ENCODE measurements around the gene ARHGAP15.

Gene ARHGAP15

DNA sequence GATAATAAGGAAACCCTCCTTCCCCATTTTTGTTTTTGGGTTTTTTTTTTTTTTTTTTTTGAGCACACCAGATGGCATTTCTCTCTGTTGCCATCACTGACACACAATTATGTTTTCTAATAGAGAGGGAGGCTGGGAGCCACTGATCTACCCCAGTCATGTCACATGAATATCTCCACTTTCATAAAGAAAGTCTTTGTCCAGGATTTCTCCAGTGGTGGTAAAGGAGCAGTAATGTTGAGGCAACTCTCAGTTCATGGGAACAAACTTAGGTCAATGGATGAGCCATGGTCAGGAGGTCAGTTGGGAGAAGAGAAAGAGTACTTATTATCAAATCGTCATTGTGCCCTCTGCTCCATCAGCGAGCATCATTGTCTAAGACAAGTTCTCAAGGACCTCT lies 603.7 kb downstream of the ARHGAP15 start:
- no peak overlapping the region for H3K4me3 ChIP-seq (ENCODE audit: low read depth, low read length)

DNA sequence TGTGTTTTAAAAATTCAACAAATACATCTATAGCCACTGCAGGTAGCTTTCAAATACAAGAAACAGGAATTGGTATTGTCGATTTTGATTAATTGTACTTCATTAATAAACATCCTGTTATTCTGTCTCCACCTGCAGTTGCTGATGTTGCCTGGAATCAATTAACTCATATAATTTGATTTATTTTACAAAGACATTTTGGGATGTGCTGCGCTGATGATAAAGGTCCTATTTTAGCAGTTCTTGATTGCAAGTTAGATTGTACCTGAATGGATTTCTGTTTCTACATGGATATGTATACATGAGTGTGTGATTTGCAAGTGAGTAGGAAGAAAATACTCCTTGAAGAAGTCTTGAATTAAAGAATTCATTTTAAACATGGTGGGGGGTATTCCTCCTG lies 605.3 kb downstream of the ARHGAP15 start:
- H3K4me3 ChIP-seq (ENCODE audit: low read depth, low read length) = no peak overlapping the region

DNA sequence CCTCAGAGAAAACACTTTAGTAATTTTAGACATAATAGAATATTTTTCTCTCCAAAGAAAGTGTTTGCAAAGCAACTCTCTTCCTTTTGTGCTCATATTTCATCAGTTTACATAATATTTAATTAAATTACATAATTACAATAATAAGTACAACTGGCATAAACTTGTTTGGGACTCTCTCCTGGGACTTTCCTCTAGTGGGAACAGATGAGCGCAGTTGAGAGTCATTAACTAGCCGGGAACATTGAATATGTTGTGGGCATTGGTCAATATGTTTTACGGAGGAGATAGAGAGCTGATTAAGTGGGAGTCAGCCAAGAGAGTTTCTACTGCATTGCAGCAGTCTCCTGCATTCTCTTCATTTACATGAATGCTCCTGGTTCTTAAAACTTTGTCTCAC lies 607.7 kb downstream of the ARHGAP15 start:
- H3K4me3 ChIP-seq (ENCODE audit: low read depth, low read length) = no peak overlapping the region

DNA sequence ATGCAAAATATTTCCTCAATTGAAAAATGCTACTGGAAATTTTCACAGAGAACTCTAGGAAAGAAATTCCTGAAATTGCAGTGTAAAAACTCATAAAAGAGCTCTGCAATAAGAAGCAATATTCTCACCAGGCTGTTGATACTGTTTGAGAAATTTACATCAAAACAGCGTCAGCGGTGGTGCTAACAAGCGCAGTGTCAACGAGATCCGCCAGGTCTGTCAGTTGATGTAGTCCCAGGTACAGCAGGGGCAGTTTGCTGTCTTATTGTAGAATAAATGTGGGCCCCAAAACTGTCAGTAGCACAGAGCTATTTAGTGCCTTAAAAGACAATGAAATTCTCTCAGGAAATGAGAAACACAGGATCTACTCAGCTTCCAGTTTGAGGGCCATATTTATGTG lies 611.2 kb downstream of the ARHGAP15 start:
- H3K4me3 ChIP-seq (ENCODE audit: low read depth, low read length) = no peak overlapping the region

DNA sequence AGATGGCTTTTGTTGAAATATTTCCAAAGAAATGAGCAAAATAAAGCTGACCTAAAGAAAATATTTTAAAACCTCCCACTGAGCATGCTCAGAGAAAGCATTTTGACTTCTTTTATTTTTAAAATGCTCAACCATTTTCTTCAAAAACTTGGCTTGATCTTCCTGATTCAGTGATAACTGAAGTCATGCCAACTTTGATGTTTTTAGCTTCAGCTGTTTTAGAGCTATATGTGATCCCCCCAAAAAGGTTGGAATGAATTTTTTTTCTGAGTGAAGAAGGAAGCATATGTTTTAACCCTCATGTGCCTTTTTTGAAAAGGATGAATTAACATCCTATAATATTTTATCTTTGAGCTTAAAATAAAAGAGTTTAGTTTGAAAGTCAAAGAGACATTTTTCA lies 612.0 kb downstream of the ARHGAP15 start:
- H3K4me3 ChIP-seq (ENCODE audit: low read depth, low read length) = no peak overlapping the region

DNA sequence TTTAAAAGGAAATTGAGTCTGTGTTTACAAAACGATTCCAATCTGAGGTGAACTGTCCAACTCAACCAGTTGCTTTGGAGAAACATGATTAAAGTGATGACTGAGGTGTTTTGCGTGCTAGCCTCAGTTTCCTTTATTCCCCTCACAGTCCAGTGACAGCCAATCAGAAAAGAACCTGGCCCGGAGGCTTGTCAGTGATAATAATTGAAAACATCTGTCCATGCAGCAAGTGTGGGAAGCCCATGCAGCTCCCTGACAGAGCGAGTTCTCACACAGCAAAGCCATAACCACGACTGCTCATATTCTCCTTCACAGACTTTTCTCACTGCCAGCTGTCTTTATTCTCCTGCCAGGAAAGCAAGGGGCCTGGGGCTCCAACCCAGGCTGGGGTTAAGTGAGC lies 613.4 kb downstream of the ARHGAP15 start:
- H3K4me3 ChIP-seq (ENCODE audit: low read depth, low read length) = no peak overlapping the region

DNA sequence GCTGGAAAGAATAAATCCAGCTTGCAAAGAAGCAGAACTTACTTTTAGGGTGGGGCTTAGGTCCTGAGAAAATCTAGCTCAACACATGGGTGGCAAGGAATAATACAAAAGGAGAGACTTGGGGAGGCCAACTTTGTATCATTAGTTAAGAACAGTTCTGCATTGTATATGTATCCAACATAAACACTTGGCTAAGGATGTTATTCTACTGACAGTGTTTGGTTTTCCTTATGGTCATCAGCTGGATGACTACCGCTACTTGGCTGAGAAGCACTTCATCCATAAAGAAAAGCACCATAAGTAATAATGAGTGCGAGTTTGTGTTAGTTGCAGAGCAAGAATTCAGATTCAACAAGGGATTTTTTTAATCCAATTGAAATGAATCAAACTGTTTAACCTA lies 614.9 kb downstream of the ARHGAP15 start:
- H3K4me3 ChIP-seq (ENCODE audit: low read depth, low read length) = no peak overlapping the region

DNA sequence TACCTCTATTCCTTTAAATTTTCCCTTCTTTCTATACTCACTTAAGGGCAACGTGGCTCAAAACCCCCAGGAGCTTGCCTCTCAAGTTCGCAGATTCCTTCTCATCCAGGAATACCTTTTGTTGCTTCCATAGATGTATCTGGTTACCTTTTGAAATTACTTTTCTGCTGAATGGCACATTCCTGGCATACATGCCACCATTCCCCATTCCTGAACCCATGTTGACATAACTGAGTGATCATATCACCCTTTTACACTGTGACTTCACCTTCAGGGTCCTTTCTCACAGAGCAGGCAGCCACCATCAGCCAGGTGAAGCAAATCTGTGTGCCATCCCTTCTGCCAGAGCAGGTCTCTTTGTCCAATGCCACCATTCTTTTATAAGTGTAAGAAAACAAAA lies 615.8 kb downstream of the ARHGAP15 start:
- no peak overlapping the region for H3K4me3 ChIP-seq (ENCODE audit: low read depth, low read length)

DNA sequence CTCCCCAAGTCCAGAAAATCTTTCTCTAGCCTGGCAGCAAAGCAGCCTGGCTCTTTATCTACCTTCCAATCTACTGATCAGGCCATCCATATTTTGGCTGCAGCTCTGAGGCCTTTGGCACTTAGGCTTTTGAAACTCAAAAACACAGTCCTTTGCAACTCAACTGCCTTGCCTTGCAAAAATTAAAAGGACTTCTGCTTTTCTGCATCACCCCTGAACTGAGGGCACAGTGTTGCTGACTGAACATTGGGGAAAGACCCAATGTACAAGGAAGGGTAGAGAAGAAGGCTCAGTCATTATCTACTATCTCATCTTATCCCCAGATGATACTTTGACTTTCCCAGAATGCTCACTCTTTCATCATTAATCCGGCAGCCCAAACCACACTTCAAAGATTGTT lies 625.5 kb downstream of the ARHGAP15 start:
- H3K4me3 ChIP-seq (ENCODE audit: low read depth, low read length) = no peak overlapping the region

DNA sequence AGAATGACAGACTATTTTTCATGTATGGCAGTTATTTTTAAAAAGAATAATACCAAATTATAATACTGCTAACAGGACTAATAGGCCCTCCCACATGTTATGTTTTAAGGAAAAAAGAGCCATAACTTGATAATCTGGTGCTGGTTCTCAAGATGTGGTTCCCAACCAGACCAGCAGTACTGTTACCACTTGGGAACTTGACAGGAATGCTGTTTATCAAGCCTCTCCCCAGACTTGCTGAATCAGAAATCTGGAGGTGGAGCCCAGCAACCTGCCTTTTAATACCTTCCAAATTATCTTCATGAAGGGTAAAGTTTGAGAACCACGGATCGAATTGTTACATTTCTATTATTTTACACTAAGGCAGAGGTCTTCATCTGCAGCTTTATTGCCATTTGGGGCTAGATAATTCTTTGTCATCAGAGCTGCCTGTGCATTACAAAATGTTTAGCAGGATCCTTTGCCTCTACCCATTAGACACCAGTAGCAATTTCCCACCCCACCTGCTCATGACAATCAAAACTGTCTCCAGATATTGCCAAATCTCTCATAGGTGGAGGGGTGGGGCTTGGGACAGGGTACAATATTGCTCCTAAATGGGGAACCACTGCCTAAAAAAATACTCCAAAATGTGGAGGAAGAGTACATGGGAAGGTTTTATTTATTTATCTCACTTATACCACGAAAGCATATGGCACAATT lies 629.6 kb downstream of the ARHGAP15 start:
- H3K4me3 ChIP-seq (ENCODE audit: low read depth, low read length) = no peak overlapping the region

DNA sequence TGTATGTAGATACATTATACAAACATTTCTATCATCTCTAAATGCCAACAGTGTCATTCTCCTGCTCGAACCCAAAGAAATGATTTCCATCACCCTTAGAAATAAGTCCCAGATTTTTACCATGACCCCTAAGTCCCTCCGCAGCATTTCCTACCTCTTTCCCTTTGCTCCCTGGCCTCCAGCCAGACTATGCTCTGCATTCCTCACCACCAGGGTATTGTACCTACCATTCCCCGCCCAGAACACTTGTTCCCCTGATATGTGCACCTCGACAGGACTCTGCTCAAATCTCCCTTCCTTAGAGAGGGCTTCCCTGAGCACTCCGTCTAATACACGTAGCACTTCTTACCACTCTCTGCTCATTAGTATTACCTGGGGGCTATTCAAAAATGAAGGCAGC lies 630.2 kb downstream of the ARHGAP15 start:
- no peak overlapping the region for H3K4me3 ChIP-seq (ENCODE audit: low read depth, low read length)

DNA sequence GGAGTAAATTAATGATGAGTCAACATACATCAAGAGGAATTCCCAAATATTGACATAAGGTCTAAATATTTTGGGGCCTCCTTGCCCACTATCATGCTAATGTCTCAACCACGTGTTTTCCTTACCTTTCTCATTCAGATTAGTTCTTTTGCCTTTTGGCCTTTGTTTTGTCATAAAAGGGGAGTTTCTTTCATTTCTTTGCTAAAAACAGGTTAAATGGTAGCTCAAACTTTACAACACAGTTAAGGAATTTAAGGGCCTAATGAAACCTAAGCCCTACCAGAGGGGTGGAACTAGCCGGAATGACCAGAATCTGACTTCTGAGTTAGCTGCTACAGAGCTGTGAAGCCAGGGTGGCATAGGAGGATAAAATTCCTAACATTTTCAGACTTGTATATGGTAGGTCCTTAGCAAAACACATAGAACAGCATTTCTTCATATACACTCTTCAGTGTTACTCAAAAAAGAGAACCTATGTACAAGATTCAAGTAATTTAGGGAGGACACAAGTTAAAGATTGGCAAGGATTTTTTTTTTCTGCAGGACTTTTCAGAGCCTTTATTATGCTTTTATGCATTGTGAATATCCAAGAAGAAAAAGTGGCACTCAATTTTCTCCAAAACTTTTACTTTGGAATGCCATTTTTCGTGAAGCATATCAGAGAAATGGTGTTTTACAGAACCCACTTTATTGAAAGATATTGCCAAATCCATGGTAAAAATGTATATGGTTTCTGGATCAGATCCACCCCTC lies 633.1 kb downstream of the ARHGAP15 start:
- H3K4me3 ChIP-seq (ENCODE audit: low read depth, low read length) = no peak overlapping the region

DNA sequence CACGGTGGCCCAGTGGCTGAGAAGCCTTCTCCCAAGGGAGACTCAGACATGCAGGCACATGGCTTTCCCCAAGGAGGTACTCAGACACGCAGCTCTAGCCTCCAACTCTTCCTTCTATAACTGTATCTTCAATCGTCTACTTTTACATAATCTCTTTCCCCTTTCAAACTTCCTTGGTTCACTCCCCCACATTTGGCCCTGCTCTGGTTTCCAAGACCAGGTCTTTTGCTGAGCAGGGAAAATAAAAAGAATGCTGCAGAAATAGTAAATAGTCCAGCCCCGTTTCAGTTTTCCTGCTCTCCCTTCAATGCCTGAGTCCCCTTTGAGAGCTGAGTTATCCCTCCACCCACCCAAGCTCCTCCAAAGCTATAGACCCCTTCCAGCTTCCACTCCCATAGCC lies 635.0 kb downstream of the ARHGAP15 start:
- H3K4me3 ChIP-seq (ENCODE audit: low read depth, low read length) = no peak overlapping the region

DNA sequence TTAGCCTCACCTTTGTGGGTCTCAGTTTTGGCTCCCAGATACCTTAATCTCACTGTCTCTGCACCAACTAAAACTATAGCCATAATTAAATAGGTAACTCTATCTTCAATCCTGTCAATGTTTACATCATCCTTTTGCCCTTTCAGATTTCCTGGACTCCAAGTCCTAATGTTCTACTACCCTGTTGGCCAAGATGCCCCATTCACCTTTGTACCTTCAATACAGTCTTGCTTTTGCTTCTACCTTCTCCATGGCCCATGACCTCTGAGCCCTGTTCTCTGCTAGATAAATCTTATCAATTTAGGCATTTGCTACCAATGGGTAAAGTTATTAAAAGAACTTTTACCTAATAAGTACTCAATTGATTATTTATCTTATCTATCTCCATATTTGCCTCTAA lies 635.5 kb downstream of the ARHGAP15 start:
- no peak overlapping the region for H3K4me3 ChIP-seq (ENCODE audit: low read depth, low read length)

DNA sequence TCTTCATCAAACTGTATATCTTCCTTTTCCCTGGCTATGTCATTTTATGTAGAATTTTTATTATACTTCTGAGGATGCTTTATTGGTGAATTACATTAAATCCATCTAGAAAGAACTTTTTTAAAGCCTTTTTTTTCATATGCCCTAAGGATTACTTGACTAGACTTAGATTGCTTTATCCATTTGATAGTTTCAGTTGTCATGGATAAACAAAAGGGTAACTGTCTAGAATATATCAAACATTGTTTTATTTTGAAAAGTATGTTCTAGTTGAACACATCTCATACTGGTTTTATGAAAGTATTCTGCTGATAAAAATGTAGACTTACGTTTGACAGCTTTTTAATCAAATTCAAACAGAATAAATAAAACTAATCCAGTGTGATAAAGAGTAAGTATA lies 639.8 kb downstream of the ARHGAP15 start:
- no peak overlapping the region for H3K4me3 ChIP-seq (ENCODE audit: low read depth, low read length)

DNA sequence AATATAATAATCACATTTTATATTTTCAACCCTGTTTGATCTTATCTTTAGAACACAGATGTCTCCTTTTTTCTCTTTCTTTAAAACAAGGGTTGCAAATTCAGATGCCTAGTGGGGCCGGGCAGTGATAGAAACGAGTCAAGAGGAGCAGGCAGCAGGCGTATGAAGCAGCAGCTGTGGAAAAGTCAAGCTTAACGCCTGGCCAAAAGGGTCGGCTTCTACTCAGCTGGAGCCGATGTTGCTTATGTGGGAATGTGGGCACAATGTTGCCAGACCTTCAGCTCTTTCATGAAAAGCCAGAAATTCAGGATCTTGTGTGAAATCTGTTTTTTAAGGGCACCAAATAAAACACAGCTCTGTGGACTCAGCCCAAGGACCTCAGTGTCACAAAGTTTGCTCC lies 642.7 kb downstream of the ARHGAP15 start:
- H3K4me3 ChIP-seq (ENCODE audit: low read depth, low read length) = no peak overlapping the region

DNA sequence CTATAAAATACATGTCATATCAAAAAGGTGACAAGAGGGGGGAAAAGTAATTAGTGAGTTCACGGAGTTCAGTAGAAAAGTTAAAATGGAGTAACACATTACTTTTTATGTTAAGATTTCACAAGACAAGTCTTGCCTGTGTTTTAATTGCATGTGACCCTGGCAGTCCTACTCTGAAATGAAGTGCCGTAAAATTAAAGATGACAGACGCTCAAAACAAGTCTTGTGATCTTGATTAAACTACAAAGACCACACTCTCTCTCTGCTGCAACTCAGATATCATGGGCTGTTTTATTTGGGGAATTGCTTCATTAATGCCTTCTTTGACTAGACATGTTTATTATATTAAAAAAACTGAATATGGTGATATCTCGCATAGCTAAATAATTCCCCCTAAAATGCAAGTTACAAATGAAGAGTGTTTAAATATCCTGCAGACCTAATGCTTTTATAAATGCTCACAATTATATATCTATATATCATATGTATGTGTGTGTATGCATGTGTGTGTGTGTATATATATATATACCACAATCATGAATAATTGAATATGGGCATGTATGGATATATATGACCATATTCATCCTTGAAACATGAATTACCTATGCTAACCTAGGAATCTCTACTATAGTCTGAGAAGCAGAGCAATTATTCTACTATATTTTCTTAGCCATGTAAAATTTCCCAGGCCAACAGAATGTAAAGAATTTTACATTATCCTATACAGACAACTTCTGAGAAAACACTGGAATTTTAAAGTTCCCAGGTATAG lies 647.5 kb downstream of the ARHGAP15 start:
- no peak overlapping the region for H3K4me3 ChIP-seq (ENCODE audit: low read depth, low read length)

DNA sequence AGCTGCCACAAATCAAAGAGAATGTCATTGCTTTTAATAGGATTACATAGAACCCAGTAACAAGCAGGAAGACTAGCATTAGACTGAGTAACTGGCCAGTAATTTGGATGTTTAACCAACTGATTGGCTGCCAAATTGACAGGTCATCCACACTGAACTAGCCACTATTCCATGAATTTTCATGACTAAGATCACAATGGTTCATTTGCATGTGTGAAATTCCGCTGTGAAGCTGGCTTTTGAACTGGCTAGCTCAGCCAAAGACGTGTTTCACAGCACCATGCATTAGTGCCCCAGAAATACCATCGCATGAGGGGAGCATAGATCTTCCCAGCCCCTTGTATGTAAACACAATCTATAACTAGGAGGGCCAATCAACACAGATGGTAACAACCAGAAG lies 649.8 kb downstream of the ARHGAP15 start:
- H3K4me3 ChIP-seq (ENCODE audit: low read depth, low read length) = no peak overlapping the region

DNA sequence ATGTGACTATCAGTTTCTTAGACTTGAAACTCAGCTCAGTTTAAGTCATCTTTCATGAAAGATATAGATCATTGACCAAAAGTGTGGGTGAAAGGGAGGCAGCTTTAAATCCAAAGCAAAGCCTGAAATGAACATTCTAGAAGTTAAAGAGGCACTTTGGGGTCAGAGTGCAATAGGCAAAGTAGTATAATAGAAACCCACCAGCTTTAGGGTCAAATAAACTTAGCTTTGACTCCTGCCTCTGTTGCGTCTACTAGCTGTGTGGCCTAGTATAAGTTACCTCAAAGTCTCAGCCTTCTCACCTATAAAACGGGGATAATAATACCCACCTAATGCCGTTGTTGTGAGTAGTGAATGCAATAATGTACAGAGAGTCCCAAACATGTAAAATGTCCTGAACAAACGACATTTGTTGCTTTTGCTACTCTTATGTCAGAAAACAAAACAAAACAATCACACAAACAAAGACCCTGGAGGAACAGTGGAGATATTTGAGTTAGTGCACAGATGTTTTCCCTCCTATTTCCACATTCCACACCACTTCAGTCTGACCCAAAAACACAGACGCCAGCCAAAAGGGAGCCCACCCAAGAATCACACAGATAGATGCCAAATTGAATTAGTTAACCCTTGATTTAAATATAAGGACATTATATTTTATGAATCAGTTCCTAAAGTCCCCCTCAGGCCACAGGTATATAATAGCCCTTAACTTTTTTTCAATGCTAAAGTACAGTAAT lies 657.0 kb downstream of the ARHGAP15 start:
- H3K4me3 ChIP-seq (ENCODE audit: low read depth, low read length) = no peak overlapping the region

DNA sequence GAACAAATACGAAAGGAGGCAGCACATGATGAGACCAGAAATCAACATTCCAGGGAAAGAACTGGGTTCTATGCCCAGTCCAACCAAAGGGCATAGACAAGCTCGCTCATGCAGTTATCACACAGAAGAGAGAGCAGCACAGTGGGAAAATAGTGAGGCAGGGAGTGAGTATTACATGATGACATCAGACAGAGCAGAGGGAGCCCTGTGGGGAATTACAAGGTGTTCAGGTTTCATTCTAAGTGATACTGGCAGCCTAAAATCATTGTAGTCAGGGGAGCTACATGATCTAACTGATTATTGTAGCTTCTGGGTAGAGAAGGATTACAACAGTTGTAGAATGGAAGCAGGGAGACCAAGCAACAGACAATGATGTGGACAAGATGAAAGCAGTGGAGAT lies 658.5 kb downstream of the ARHGAP15 start:
- no peak overlapping the region for H3K4me3 ChIP-seq (ENCODE audit: low read depth, low read length)

DNA sequence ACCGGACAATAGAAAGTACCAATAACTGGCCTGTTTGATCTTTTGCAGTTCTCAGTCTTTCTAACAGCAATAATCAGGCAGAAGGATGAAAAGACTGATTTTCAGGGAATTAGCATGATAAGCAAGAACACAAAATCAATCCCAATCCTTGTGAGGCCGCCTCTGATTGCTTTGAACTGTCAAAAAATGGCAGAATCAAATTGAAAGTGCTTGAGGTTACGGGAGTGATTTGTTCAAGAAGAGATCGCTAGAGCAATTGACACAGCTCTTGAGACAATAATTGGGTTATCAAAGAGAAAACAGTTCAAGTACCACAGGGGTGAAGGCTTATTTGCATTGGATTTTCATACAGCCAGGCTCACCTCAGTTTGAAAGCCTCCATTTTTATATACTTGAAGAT lies 663.4 kb downstream of the ARHGAP15 start:
- no peak overlapping the region for H3K4me3 ChIP-seq (ENCODE audit: low read depth, low read length)

Measured in iPS-11a (cell line).